MM.1S (cell line): ENCODE measurements around the gene IMMP2L.

Experiments used
- EZH2 ChIP-seq: fragments of 300-600 bp; sonication (generic); optimal IDR thresholded peaks from 2 replicates; pipeline ENCODE3; 2017; ENCODE audit warnings: low read depth, mild to moderate bottlenecking, antibody characterized with exemption, low read length, mixed read lengths
- EZH2phosphoT487 ChIP-seq: fragments of 300-600 bp; sonication (generic); IDR thresholded peaks from 2 replicates; pipeline ENCODE4 v1.6.1; 2018; ENCODE audit warnings: antibody characterized with exemption, low read length
- TF ChIP-seq, protein P1 (sequence below): fragments of 300-600 bp; sonication (generic); IDR thresholded peaks from 2 replicates; pipeline ENCODE4 v1.5.1; 2016; ENCODE audit warnings: antibody characterized with exemption, low read length, mixed read lengths

DNA sequence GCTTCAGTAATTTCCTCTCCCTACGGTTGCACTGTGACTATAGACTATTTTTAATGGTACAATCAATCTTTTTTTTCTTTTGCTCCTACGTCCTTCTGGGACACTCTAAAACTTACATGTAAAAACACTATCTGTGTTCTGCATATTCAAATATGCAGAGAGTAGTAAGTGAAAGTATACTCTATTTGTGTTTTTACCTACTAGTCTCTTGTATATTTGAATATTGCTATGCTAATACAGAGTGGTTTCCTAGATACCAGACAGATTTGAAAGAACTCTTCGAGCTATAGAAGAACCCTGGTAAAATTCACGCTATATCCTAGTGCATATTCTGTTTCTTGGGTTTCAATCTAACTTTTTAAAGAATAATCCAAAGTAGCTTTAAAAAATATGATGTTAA is 672.2 kb downstream of the IMMP2L start:
- TF ChIP-seq EZH2 (no peak), EZH2phosphoT487 (no peak)
- TF ChIP-seq, protein P1, sequence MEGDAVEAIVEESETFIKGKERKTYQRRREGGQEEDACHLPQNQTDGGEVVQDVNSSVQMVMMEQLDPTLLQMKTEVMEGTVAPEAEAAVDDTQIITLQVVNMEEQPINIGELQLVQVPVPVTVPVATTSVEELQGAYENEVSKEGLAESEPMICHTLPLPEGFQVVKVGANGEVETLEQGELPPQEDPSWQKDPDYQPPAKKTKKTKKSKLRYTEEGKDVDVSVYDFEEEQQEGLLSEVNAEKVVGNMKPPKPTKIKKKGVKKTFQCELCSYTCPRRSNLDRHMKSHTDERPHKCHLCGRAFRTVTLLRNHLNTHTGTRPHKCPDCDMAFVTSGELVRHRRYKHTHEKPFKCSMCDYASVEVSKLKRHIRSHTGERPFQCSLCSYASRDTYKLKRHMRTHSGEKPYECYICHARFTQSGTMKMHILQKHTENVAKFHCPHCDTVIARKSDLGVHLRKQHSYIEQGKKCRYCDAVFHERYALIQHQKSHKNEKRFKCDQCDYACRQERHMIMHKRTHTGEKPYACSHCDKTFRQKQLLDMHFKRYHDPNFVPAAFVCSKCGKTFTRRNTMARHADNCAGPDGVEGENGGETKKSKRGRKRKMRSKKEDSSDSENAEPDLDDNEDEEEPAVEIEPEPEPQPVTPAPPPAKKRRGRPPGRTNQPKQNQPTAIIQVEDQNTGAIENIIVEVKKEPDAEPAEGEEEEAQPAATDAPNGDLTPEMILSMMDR, result no peak
